ENCODE results near the gene NCOA5. TPM values are rescaled to one million over a fixed set of nuclear protein-coding genes. Genes with fewer than 3 reads are reported as not detected.

The NCOA5 gene
- total RNA-seq, 1 donor, result 14.5 TPM

DNA sequence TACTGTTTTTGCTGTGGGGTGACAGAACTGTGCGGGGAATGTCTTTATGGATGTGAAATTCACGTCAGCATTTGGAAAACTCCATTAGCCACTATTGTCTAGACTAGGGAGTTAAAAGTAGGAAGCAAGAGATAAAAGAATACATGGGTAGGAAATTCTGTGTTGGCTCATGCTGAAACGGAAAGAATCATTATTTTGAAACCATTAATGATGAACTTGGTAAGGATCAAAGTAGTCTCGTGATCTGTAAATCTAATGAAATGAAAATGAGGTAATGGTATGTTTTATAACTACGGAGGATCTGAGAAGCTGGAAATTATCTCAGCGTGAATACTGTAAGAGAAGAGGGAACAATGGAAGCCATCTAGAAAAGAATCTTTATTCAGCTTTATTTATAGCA, 17.3 kb upstream of the NCOA5 start:
- no peaks in the 10 kb centered on the region for H3K36me3 ChIP-seq (ENCODE audit: insufficient read depth, low read length)
- H3K4me3 ChIP-seq (ENCODE audit: insufficient read depth, low read length), result no peak overlapping the region
- H3K4me2 ChIP-seq (ENCODE audit: insufficient read depth, low read length), result no peak overlapping the region
- TF ChIP-seq, protein P1, sequence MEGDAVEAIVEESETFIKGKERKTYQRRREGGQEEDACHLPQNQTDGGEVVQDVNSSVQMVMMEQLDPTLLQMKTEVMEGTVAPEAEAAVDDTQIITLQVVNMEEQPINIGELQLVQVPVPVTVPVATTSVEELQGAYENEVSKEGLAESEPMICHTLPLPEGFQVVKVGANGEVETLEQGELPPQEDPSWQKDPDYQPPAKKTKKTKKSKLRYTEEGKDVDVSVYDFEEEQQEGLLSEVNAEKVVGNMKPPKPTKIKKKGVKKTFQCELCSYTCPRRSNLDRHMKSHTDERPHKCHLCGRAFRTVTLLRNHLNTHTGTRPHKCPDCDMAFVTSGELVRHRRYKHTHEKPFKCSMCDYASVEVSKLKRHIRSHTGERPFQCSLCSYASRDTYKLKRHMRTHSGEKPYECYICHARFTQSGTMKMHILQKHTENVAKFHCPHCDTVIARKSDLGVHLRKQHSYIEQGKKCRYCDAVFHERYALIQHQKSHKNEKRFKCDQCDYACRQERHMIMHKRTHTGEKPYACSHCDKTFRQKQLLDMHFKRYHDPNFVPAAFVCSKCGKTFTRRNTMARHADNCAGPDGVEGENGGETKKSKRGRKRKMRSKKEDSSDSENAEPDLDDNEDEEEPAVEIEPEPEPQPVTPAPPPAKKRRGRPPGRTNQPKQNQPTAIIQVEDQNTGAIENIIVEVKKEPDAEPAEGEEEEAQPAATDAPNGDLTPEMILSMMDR (IDR thresholded peaks at IDR 0.05; ENCODE audit: extremely low read depth, low read depth, low read length), result no peak
- peaks cover 37% of the 10 kb centered on the region for H3K27me3 ChIP-seq (ENCODE audit: insufficient read depth, low read length)
- no peaks in the 10 kb centered on the region for H3K9me3 ChIP-seq (ENCODE audit: low read depth, low read length)
- no peaks in the 10 kb centered on the region for H4K20me1 ChIP-seq (ENCODE audit: insufficient read depth, low read length)
- H3K79me2 ChIP-seq (ENCODE audit: insufficient read depth, low read length), result no peaks in the 10 kb centered on the region
- no peak overlapping the region for H3K27ac ChIP-seq (ENCODE audit: low read depth, low read length)
- no peak overlapping the region for H2AFZ ChIP-seq (ENCODE audit: low read length)
- H3K4me1 ChIP-seq (ENCODE audit: insufficient read depth, low read length), result no peaks in the 10 kb centered on the region
- no peak for DNase-seq (ENCODE audit: insufficient read length, low spot score, missing footprints)

DNA sequence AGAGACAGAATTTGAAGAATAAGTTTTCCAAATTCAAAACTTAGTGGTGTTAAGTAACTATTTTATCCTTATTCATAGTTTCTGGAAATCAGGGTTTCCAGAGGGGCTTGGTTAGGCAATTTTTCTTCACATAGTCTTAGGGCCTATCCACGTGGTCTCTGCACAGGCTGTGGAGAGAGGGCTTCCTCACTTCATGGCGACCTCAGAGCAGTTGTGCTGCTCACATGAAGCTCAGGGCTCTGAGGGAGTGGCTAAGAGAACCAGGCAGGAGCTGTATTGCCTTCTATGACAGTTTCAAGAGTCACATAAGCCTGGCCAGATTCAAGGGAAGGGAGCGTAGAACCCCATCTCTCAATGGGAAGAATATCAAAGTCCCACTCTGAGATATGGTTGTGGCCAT, 14.5 kb upstream of the NCOA5 start:
- peaks cover 43% of the 10 kb centered on the region for H3K27me3 ChIP-seq (ENCODE audit: insufficient read depth, low read length)

DNA sequence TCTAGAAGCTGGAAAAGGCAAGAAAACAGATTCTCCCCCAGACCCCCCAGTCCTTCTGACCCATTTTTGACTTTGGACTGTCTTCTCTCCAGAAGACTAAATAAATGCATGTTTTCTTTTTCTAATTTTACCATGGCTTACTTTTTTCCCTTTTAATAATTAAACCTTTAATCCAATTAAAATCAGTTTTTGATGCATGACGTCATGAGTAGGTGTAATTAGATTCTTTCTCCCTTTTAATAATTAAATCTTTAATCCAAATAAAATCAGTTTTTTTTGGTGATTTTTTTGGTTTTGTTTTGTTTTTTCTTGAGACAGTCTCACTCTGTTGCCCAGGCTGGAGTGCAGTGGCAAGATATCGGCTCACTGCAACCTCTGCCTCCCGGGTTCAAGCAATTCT, 13.2 kb upstream of the NCOA5 start:
- H3K36me3 ChIP-seq (ENCODE audit: insufficient read depth, low read length), result no peaks in the 10 kb centered on the region
- no peaks in the 10 kb centered on the region for H4K20me1 ChIP-seq (ENCODE audit: insufficient read depth, low read length)
- H3K4me1 ChIP-seq (ENCODE audit: insufficient read depth, low read length), result no peaks in the 10 kb centered on the region
- H3K4me2 ChIP-seq (ENCODE audit: insufficient read depth, low read length), result no peak overlapping the region
- peaks cover 48% of the 10 kb centered on the region for H3K27me3 ChIP-seq (ENCODE audit: insufficient read depth, low read length)
- no peak for DNase-seq (ENCODE audit: insufficient read length, low spot score, missing footprints)
- H3K27ac ChIP-seq (ENCODE audit: low read depth, low read length), result no peak overlapping the region
- TF ChIP-seq, protein P1 (IDR thresholded peaks at IDR 0.05; ENCODE audit: extremely low read depth, low read depth, low read length), result no peak
- H3K9me3 ChIP-seq (ENCODE audit: low read depth, low read length), result no peaks in the 10 kb centered on the region
- no peak overlapping the region for H2AFZ ChIP-seq (ENCODE audit: low read length)
- H3K79me2 ChIP-seq (ENCODE audit: insufficient read depth, low read length), result no peaks in the 10 kb centered on the region
- H3K4me3 ChIP-seq (ENCODE audit: insufficient read depth, low read length), result no peak overlapping the region

More for the DNA sequence above, 14.5 kb upstream of the NCOA5 start:
- TF ChIP-seq, protein P1 (IDR thresholded peaks at IDR 0.05; ENCODE audit: extremely low read depth, low read depth, low read length), result no peak
- no peaks in the 10 kb centered on the region for H3K79me2 ChIP-seq (ENCODE audit: insufficient read depth, low read length)
- H3K4me3 ChIP-seq (ENCODE audit: insufficient read depth, low read length), result no peak overlapping the region
- H3K36me3 ChIP-seq (ENCODE audit: insufficient read depth, low read length), result no peaks in the 10 kb centered on the region
- no peak overlapping the region for H3K4me2 ChIP-seq (ENCODE audit: insufficient read depth, low read length)
- no peak overlapping the region for H2AFZ ChIP-seq (ENCODE audit: low read length)
- no peaks in the 10 kb centered on the region for H3K9me3 ChIP-seq (ENCODE audit: low read depth, low read length)
- H3K27ac ChIP-seq (ENCODE audit: low read depth, low read length), result no peak overlapping the region
- no peaks in the 10 kb centered on the region for H3K4me1 ChIP-seq (ENCODE audit: insufficient read depth, low read length)
- H4K20me1 ChIP-seq (ENCODE audit: insufficient read depth, low read length), result no peaks in the 10 kb centered on the region
- no peak for DNase-seq (ENCODE audit: insufficient read length, low spot score, missing footprints)

DNA sequence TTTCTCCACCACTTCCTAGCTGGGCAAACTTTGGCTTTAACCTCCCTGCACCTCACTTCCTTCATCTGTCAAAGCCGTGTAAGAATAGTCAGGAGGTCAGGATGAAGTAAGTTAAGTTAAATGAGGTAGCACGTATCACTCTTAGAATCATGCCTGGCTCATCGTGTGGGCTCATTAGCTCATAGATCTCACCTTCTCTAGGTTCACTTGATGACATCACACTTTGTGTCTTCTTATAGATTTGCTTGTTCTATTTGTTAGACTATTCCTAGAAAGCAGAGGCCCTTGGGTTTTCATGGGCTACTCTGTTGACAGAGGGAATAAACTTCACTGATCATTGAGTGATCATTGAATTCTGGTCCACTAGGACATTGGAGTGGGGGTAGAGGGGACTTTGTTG, 12.2 kb upstream of the NCOA5 start:
- no peaks in the 10 kb centered on the region for H3K9me3 ChIP-seq (ENCODE audit: low read depth, low read length)
- H3K4me3 ChIP-seq (ENCODE audit: insufficient read depth, low read length), result no peak overlapping the region
- no peaks in the 10 kb centered on the region for H3K4me1 ChIP-seq (ENCODE audit: insufficient read depth, low read length)
- H4K20me1 ChIP-seq (ENCODE audit: insufficient read depth, low read length), result no peaks in the 10 kb centered on the region
- H3K79me2 ChIP-seq (ENCODE audit: insufficient read depth, low read length), result no peaks in the 10 kb centered on the region
- DNase-seq (ENCODE audit: insufficient read length, low spot score, missing footprints), result no peak
- no peaks in the 10 kb centered on the region for H3K36me3 ChIP-seq (ENCODE audit: insufficient read depth, low read length)
- no peak overlapping the region for H3K4me2 ChIP-seq (ENCODE audit: insufficient read depth, low read length)
- TF ChIP-seq, protein P1 (IDR thresholded peaks at IDR 0.05; ENCODE audit: extremely low read depth, low read depth, low read length), result no peak
- no peak overlapping the region for H3K27ac ChIP-seq (ENCODE audit: low read depth, low read length)
- H3K27me3 ChIP-seq (ENCODE audit: insufficient read depth, low read length), result peaks cover 47% of the 10 kb centered on the region
- no peak overlapping the region for H2AFZ ChIP-seq (ENCODE audit: low read length)

Measured in osteoblast (primary cell).